HEK293T (cell line): ENCODE data around the gene PLEKHM2.

Experiments
- BHLHE40 ChIP-seq: fragments of 450-650 bp; IDR thresholded peaks from 2 replicates; pipeline ENCODE4 v1.6.1; 2016; ENCODE audit warnings: mild to moderate bottlenecking, moderate library complexity, borderline replicate concordance
- ELF4 ChIP-seq: fragments of 450-650 bp; IDR thresholded peaks from 2 replicates; pipeline ENCODE4 v1.6.1; 2017; ENCODE audit warnings: antibody characterized with exemption
- FOXA1 ChIP-seq: fragments of 450-650 bp; IDR thresholded peaks from 2 replicates; pipeline ENCODE4 v1.6.1; 2016; ENCODE audit warnings: mild to moderate bottlenecking
- FOXM1 ChIP-seq: fragments of 450-650 bp; IDR thresholded peaks from 2 replicates; pipeline ENCODE4 v1.6.1; 2017; ENCODE audit warnings: mild to moderate bottlenecking, borderline replicate concordance
- HDGF ChIP-seq: fragments of 450-650 bp; IDR thresholded peaks from 2 replicates; pipeline ENCODE4 v1.6.1; 2017; ENCODE audit warnings: antibody characterized with exemption, borderline replicate concordance
- L3MBTL2 ChIP-seq: fragments of 450-650 bp; conservative IDR thresholded peaks from 2 replicates; pipeline ENCODE4 v1.6.1; 2016; ENCODE audit warnings: mild to moderate bottlenecking
- SP1 ChIP-seq: fragments of 450-650 bp; IDR thresholded peaks from 2 replicates; pipeline ENCODE4 v1.6.1; 2017
- SUZ12 ChIP-seq: fragments of 450-650 bp; IDR thresholded peaks from 2 replicates; pipeline ENCODE4 v1.6.1; 2016; ENCODE audit warnings: mild to moderate bottlenecking
- TARDBP ChIP-seq: fragments of 450-650 bp; IDR thresholded peaks from 2 replicates; pipeline ENCODE4 v1.6.1; 2016
- ZNF384 ChIP-seq: fragments of 450-650 bp; IDR thresholded peaks from 2 replicates; pipeline ENCODE4 v1.6.1; 2016
- TF ChIP-seq, protein P1 (sequence below): fragments of 450-650 bp; IDR thresholded peaks from 2 replicates; pipeline ENCODE4 v1.6.1; 2016

DNA sequence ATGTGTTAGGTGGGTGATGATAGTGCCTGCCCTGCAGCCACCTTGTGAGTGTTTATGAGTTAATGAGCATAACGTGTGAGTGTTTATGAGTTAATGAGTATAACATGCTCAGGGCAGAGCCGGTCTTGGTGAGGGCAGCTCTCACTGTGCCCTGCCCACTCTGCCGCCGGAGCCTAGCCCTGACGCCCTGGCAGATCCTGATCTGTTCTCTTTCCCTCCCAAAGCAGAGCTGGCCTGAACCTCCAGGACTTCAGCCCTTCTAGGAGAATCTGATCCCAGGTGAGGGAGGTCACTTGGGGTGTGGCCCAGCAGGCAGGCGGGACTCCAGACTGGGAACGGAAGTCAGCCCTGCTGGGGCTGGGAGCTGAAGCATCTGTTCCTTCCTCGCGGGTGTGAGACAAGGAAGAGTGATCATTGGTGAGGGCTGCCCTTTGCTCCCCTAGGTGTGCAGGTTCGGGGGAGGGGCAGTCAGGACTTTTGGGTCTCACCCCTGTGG lies 80.2 kb downstream of the PLEKHM2 start:
- TF ChIP-seq ZNF384 = no peak
- no peak for TF ChIP-seq HDGF
- TF ChIP-seq FOXM1 = no peak
- TF ChIP-seq SP1 = no peak
- no peak for TF ChIP-seq FOXA1
- TF ChIP-seq L3MBTL2 = no peak
- TF ChIP-seq BHLHE40 = no peak
- no peak for TF ChIP-seq SUZ12
- TF ChIP-seq TARDBP = no peak
- no peak for TF ChIP-seq ELF4
- TF ChIP-seq, protein P1, sequence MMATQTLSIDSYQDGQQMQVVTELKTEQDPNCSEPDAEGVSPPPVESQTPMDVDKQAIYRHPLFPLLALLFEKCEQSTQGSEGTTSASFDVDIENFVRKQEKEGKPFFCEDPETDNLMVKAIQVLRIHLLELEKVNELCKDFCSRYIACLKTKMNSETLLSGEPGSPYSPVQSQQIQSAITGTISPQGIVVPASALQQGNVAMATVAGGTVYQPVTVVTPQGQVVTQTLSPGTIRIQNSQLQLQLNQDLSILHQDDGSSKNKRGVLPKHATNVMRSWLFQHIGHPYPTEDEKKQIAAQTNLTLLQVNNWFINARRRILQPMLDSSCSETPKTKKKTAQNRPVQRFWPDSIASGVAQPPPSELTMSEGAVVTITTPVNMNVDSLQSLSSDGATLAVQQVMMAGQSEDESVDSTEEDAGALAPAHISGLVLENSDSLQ = no peak
